Central memory CD8-positive, alpha-beta T cell (primary cell): ENCODE measurements around the gene WDR46.
"Not testable (repeated sequence)": the region's sequence is repeated elsewhere in the genome, so short reads cannot be mapped to it uniquely, and the experiment has no call there.

Experiments
- ATAC-seq: fragments of 150-1000 bp; cut with Tn5 transposase; replicated peaks from 2 replicates; pipeline ENCODE4 v1.10.0; 2022; ENCODE audit warnings: mild to moderate bottlenecking, moderate FRiP score, moderate number of reproducible peaks; ENCODE audit not compliant: poor library complexity, severe bottlenecking; ENCODE audit errors: extremely low read depth
- DNase-seq, 2 donors: peaks; one replicate each; pipeline ENCODE4 v3.0.0; 2021; ENCODE audit warnings: low spot score in 2 of 2
- H3K27ac Mint-ChIP-seq: one replicate; pipeline ENCODE4 v1.8.0; 2022; ENCODE audit warnings: low read depth, mild to moderate bottlenecking, moderate library complexity, mixed read lengths
- H3K27me3 Mint-ChIP-seq: one replicate; pipeline ENCODE4 v1.8.0; 2022; ENCODE audit warnings: mixed read lengths
- H3K36me3 Mint-ChIP-seq: one replicate; pipeline ENCODE4 v1.8.0; 2022; ENCODE audit warnings: mild to moderate bottlenecking, moderate library complexity, mixed read lengths; ENCODE audit not compliant: insufficient read depth
- H3K4me1 Mint-ChIP-seq: one replicate; pipeline ENCODE4 v1.8.0; 2022; ENCODE audit warnings: mixed read lengths
- H3K4me3 Mint-ChIP-seq: one replicate; pipeline ENCODE4 v1.8.0; 2022; ENCODE audit warnings: mild to moderate bottlenecking, moderate library complexity, mixed read lengths
- H3K9me3 Mint-ChIP-seq: one replicate; pipeline ENCODE4 v1.8.0; 2022; ENCODE audit warnings: mixed read lengths

WDR46 gene

GRCh38 chr6:33262490-33262889 is 26.5 kb downstream of the WDR46 start:
- not testable (repeated sequence) for H3K27me3 Mint-ChIP-seq, DNase-seq, ATAC-seq, H3K27ac Mint-ChIP-seq, H3K4me3 Mint-ChIP-seq, H3K4me1 Mint-ChIP-seq, H3K9me3 Mint-ChIP-seq
- peaks cover 67% of the 10 kb centered on the region for H3K36me3 Mint-ChIP-seq

- no peaks in the 10 kb centered on the region for H3K9me3 Mint-ChIP-seq
- H3K4me1 Mint-ChIP-seq: peaks cover 7% of the 10 kb centered on the region
- no peak for ATAC-seq
- H3K27ac Mint-ChIP-seq: no peak overlapping the region
- H3K27me3 Mint-ChIP-seq: no peaks in the 10 kb centered on the region
- DNase-seq: no peak
- peaks cover 58% of the 10 kb centered on the region for H3K36me3 Mint-ChIP-seq
- no peak overlapping the region for H3K4me3 Mint-ChIP-seq
Measured at GRCh38 chr6:33259032-33259431, 30.0 kb downstream of the WDR46 start.

- peaks cover 33% of the 10 kb centered on the region for H3K36me3 Mint-ChIP-seq
Measured at GRCh38 chr6:33254591-33254990, 34.4 kb downstream of the WDR46 start.

GRCh38 chr6:33252759-33253158 is 36.3 kb downstream of the WDR46 start:
- ATAC-seq (no peak), DNase-seq (no peak)
- Mint-ChIP-seq H3K27ac (no peak overlapping the region), H3K36me3 (peaks cover 39% of the 10 kb centered on the region), H3K9me3 (no peaks in the 10 kb centered on the region), H3K4me3 (no peak overlapping the region), H3K27me3 (no peaks in the 10 kb centered on the region), H3K4me1 (peaks cover 36% of the 10 kb centered on the region)

More at GRCh38 chr6:33254591-33254990, 34.4 kb downstream of the WDR46 start:
- ATAC-seq: no peak
- no peaks in the 10 kb centered on the region for H3K9me3 Mint-ChIP-seq
- H3K27me3 Mint-ChIP-seq: no peaks in the 10 kb centered on the region
- no peak overlapping the region for H3K27ac Mint-ChIP-seq
- H3K4me1 Mint-ChIP-seq: peaks cover 20% of the 10 kb centered on the region
- H3K4me3 Mint-ChIP-seq: no peak overlapping the region
- DNase-seq: no peak

- peaks cover 35% of the 10 kb centered on the region for H3K36me3 Mint-ChIP-seq
- no peak overlapping the region for H3K27ac Mint-ChIP-seq
- H3K27me3 Mint-ChIP-seq: no peaks in the 10 kb centered on the region
- ATAC-seq (no peak), DNase-seq (no peak)
- peak overlapping the region; percentile 8 for H3K4me3 Mint-ChIP-seq
- no peaks in the 10 kb centered on the region for H3K9me3 Mint-ChIP-seq
- peaks cover 36% of the 10 kb centered on the region for H3K4me1 Mint-ChIP-seq
Measured at GRCh38 chr6:33251395-33252012, 37.5 kb downstream of the WDR46 start.

GRCh38 chr6:33250731-33251130 is 38.3 kb downstream of the WDR46 start:
- Mint-ChIP-seq H3K27me3 (no peaks in the 10 kb centered on the region), H3K27ac (no peak overlapping the region), H3K36me3 (peaks cover 33% of the 10 kb centered on the region), H3K4me3 (no peak overlapping the region), H3K4me1 (peaks cover 36% of the 10 kb centered on the region), H3K9me3 (no peaks in the 10 kb centered on the region)
- ATAC-seq: no peak
- DNase-seq: no peak

GRCh38 chr6:33249732-33250630 is 39.1 kb downstream of the WDR46 start:
- Mint-ChIP-seq H3K9me3 (no peaks in the 10 kb centered on the region), H3K27me3 (no peaks in the 10 kb centered on the region), H3K4me1 (peaks cover 36% of the 10 kb centered on the region), H3K36me3 (peaks cover 30% of the 10 kb centered on the region), H3K4me3 (peak overlapping the region; percentile 87), H3K27ac (peak overlapping the region; percentile 93)
- DNase-seq: no peak
- no peak for ATAC-seq

- Mint-ChIP-seq H3K9me3 (no peaks in the 10 kb centered on the region), H3K27me3 (no peaks in the 10 kb centered on the region), H3K4me3 (peak overlapping the region; percentile 87), H3K27ac (peak overlapping the region; percentile 93), H3K36me3 (peaks cover 23% of the 10 kb centered on the region), H3K4me1 (peaks cover 36% of the 10 kb centered on the region)
- DNase-seq (peak; percentile 89 to 95), ATAC-seq (peak; percentile 90)
Measured at GRCh38 chr6:33248932-33249731, 39.9 kb downstream of the WDR46 start.

DNA sequence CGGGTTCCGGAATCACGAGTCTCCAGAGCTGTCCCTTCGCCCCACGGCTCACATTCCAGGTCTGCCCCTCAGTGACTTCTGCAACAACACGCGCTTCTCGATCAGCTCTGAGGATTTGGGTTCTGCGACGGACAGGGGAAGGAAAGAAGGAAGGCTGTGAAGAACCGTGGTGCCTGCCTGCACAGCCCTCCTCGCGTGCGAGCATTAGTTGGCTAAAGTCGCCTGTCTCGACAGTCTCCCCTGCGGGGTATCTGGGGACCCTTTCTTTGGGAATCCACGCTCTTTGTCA is 40.5 kb downstream of the WDR46 start:
- Mint-ChIP-seq H3K4me1 (peaks cover 36% of the 10 kb centered on the region), H3K36me3 (peaks cover 21% of the 10 kb centered on the region), H3K9me3 (no peaks in the 10 kb centered on the region), H3K4me3 (peak overlapping the region; percentile 87), H3K27ac (peak overlapping the region; percentile 93), H3K27me3 (no peaks in the 10 kb centered on the region)
- DNase-seq: no peak
- peak; percentile 37 for ATAC-seq

- H3K27ac Mint-ChIP-seq: peak overlapping the region; percentile 93
- no peaks in the 10 kb centered on the region for H3K27me3 Mint-ChIP-seq
- peak; percentile 38 for ATAC-seq
- no peaks in the 10 kb centered on the region for H3K9me3 Mint-ChIP-seq
- peak overlapping the region; percentile 87 for H3K4me3 Mint-ChIP-seq
- DNase-seq: peak; percentile 86 to 95
- peaks cover 21% of the 10 kb centered on the region for H3K36me3 Mint-ChIP-seq
- peaks cover 36% of the 10 kb centered on the region for H3K4me1 Mint-ChIP-seq
Measured at GRCh38 chr6:33247977-33248642, 40.9 kb downstream of the WDR46 start.

- no peak overlapping the region for H3K27ac Mint-ChIP-seq
- peaks cover 26% of the 10 kb centered on the region for H3K27me3 Mint-ChIP-seq
- peaks cover 18% of the 10 kb centered on the region for H3K4me1 Mint-ChIP-seq
- no peaks in the 10 kb centered on the region for H3K9me3 Mint-ChIP-seq
- no peak overlapping the region for H3K4me3 Mint-ChIP-seq
- ATAC-seq: no peak
- peaks cover 3% of the 10 kb centered on the region for H3K36me3 Mint-ChIP-seq
- no peak for DNase-seq
Measured at GRCh38 chr6:33243476-33243875, 45.6 kb downstream of the WDR46 start.

- DNase-seq: no peak
- H3K27me3 Mint-ChIP-seq: peaks cover 26% of the 10 kb centered on the region
- H3K4me1 Mint-ChIP-seq: peaks cover 10% of the 10 kb centered on the region
- ATAC-seq: no peak
- no peak overlapping the region for H3K4me3 Mint-ChIP-seq
- H3K9me3 Mint-ChIP-seq: no peaks in the 10 kb centered on the region
- H3K36me3 Mint-ChIP-seq: no peaks in the 10 kb centered on the region
- H3K27ac Mint-ChIP-seq: no peak overlapping the region
Measured at GRCh38 chr6:33241968-33242367, 47.1 kb downstream of the WDR46 start.
